PC-9 (cell line): ENCODE data around the gene GMPPA. TPM values are rescaled to one million over a fixed set of nuclear protein-coding genes. Genes with fewer than 3 reads are reported as not detected.

Source experiments
- BruUV-seq: library from RNA; stranded (reverse); fragments of 400-500 nt; replicated peaks from 2 replicates; lab custom pipeline; 2021; lab: Mats Ljungman, UMichigan
- CTCF ChIA-PET: fragments of 300-600 bp; sonication (Branson Sonifier 250); formaldehyde crosslinking; loops from one replicate; lab custom pipeline; 2022; ENCODE audit warnings: antibody characterized with exemption; lab: Charles Lee
- POLR2A ChIA-PET: fragments of 300-600 bp; sonication (Branson Sonifier 250); formaldehyde crosslinking; loops from one replicate; lab custom pipeline; 2022; ENCODE audit warnings: antibody characterized with exemption; ENCODE audit not compliant: unreplicated experiment; lab: Charles Lee
- DNase-seq, 2 experiments: peaks; one replicate each; pipeline versions ENCODE4 v3.0.0 to v3.0.0-alpha.2; 2015 to 2022; ENCODE audit warnings: mixed read lengths in 1 of 2
- H2AFZ ChIP-seq: fragments of 200-600 bp; sonication (generic); 2 replicates; pipeline ENCODE4 v1.8.1; 2017; ENCODE audit warnings: antibody characterized with exemption
- H3F3A ChIP-seq: fragments of 200-600 bp; sonication (generic); 2 replicates; pipeline ENCODE4 v1.8.1; 2017; ENCODE audit warnings: antibody characterized with exemption, mild to moderate bottlenecking, low read depth; ENCODE audit not compliant: insufficient read depth
- H3K27ac ChIP-seq: fragments of 200-600 bp; sonication (generic); 2 replicates; pipeline ENCODE4 v1.6.1; 2016; ENCODE audit warnings: mixed run types
- H3K27me3 ChIP-seq: fragments of 200-600 bp; sonication (generic); 2 replicates; pipeline ENCODE4 v1.6.1; 2016; ENCODE audit warnings: low read depth, mixed run types; ENCODE audit not compliant: insufficient read depth
- H3K36me3 ChIP-seq: fragments of 200-600 bp; sonication (generic); 2 replicates; pipeline ENCODE4 v1.6.1; 2016; ENCODE audit warnings: low read depth, mixed run types
- H3K4me1 ChIP-seq: fragments of 200-600 bp; sonication (generic); replicated peaks from 2 replicates; pipeline ENCODE4 v1.6.1; 2016; ENCODE audit warnings: mixed run types; ENCODE audit not compliant: insufficient read depth
- H3K4me2 ChIP-seq: fragments of 200-600 bp; sonication (generic); 2 replicates; pipeline ENCODE4 v1.6.1; 2017; ENCODE audit warnings: mixed run types
- H3K4me3 ChIP-seq: fragments of 200-600 bp; sonication (generic); 2 replicates; pipeline ENCODE4 v1.6.1; 2016; ENCODE audit warnings: mixed run types
- H3K79me2 ChIP-seq: fragments of 200-600 bp; sonication (generic); 2 replicates; pipeline ENCODE4 v1.6.1; 2017; ENCODE audit warnings: low read depth, mixed run types
- H3K9me2 ChIP-seq: fragments of 200-600 bp; sonication (generic); 2 replicates; pipeline ENCODE4 v1.8.1; 2017; ENCODE audit warnings: mild to moderate bottlenecking; ENCODE audit not compliant: insufficient read depth
- H3K9me3 ChIP-seq: fragments of 200-600 bp; sonication (generic); 2 replicates; pipeline ENCODE4 v1.8.1; 2016; ENCODE audit warnings: low read depth; ENCODE audit not compliant: insufficient read depth
- H4K20me1 ChIP-seq: fragments of 200-600 bp; sonication (generic); 2 replicates; pipeline ENCODE4 v1.8.1; 2017; ENCODE audit not compliant: insufficient read depth
- CTCF ChIP-seq: fragments of 200-600 bp; sonication (generic); conservative IDR thresholded peaks from 2 replicates; pipeline ENCODE4 v1.6.1; 2017; ENCODE audit warnings: mixed run types, antibody characterized with exemption, mild to moderate bottlenecking, moderate library complexity
- EZH2 ChIP-seq: fragments of 200-600 bp; sonication (generic); IDR thresholded peaks from 2 replicates; pipeline ENCODE4 v1.8.0; 2017; ENCODE audit warnings: antibody characterized with exemption, low read depth
- intact Hi-C: fragments of 100-400 bp; cut with micrococcal nuclease; formaldehyde crosslinking; loops from one replicate; pipeline ENCODE4 v1.10.0; 2022; ENCODE audit not compliant: unreplicated experiment
- total RNA-seq: library from RNA; stranded (reverse); gene quantifications from 2 replicates; pipeline ENCODE4 v1.2.3, GENCODE V29; 2021

GMPPA gene
- total RNA-seq, 1 experiment from 2014 or later, result 57.2 TPM

DNA sequence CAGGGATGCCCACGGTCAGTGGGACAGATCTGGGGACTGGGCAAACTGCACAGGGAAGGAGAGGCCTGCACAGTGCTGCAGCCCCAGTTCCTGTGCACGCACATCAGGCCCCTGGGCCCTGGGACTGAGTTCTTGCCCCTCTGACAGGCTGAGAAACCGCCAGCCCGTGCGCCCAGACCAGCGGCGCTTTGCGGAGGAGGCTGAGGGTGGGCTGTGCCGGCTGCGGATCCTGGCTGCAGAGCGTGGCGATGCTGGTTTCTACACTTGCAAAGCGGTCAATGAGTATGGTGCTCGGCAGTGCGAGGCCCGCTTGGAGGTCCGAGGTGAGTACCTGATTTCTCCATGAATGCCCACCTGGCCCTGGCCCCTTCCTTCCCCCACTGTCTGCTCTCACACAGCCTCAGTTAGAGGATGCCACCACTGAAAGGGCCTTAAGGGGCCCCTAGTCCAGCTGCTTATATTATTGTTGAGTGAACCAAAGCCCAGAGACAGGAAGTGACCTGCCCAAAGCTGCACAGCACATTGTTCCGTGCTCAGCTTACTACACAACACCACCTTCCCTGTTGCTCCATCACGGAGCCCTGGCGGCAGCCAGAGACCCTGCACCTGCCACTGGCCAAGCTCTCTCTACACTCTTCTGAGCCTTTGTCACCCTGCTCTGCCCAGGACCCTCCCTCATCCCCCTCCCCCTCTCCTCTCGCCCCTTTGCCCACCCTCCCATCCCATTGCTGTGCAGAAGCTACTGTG lies 34.2 kb upstream of the GMPPA start:
- Histone ChIP-seq H3K9me2 (no peaks in the 10 kb centered on the region), H3K27ac (no peak overlapping the region), H3F3A (peaks cover 6% of the 10 kb centered on the region; the same call in 1 of the 2 replicates), H3K4me1 (no peaks in the 10 kb centered on the region), H3K9me3 (no peaks in the 10 kb centered on the region), H3K4me3 (no peak overlapping the region), H3K36me3 (no peaks in the 10 kb centered on the region), H2AFZ (no peak overlapping the region), H3K27me3 (no peaks in the 10 kb centered on the region), H4K20me1 (no peaks in the 10 kb centered on the region), H3K4me2 (no peak overlapping the region), H3K79me2 (no peaks in the 10 kb centered on the region)
- ChIA-PET POLR2A (no interaction called here), CTCF (interaction anchor here (0.6 kb wide), 1 partner anchor 31 kb away, joined by 3 read pairs; no protein-coding TSS in a partner anchor)
- no peak for TF ChIP-seq CTCF
- no peak for TF ChIP-seq EZH2
- no TSS peak for BruUV-seq
- DNase-seq, result no peak
- intact Hi-C loops, result no loop called here

- ChIA-PET CTCF (no interaction called here), POLR2A (no interaction called here)
- no peak overlapping the region for H2AFZ ChIP-seq
- H3F3A ChIP-seq, result peaks cover 6% of the 10 kb centered on the region; the same call in 1 of the 2 replicates
- no peaks in the 10 kb centered on the region for H3K4me1 ChIP-seq
- no TSS peak for BruUV-seq
- TF ChIP-seq EZH2, result no peak
- TF ChIP-seq CTCF, result no peak
- no peak overlapping the region for H3K27ac ChIP-seq
- no peak for DNase-seq
- H3K79me2 ChIP-seq, result no peaks in the 10 kb centered on the region
- no peak overlapping the region for H3K4me2 ChIP-seq
- intact Hi-C loops, result no loop called here
- no peaks in the 10 kb centered on the region for H3K9me2 ChIP-seq
- H4K20me1 ChIP-seq, result no peaks in the 10 kb centered on the region; the same call in 1 of the 2 replicates
- H3K4me3 ChIP-seq, result no peak overlapping the region
- H3K9me3 ChIP-seq, result no peaks in the 10 kb centered on the region
- no peaks in the 10 kb centered on the region for H3K36me3 ChIP-seq
- no peaks in the 10 kb centered on the region for H3K27me3 ChIP-seq
Observed at GRCh38 chr2:219465659-219466561, 32.8 kb upstream of the GMPPA start.
